Natural killer cell (primary cell): ENCODE measurements around the gene SIGLEC1. TPM values are rescaled to one million over a fixed set of nuclear protein-coding genes. Genes with fewer than 3 reads are reported as not detected.

ENCODE experiments used
- ATAC-seq, 3 donors: fragments of 150-1000 bp in 2 of 3; fragments of 200-7000 bp in 1 of 3; cut with Tn5 transposase; 1 replicate in 1 of 3; 2 replicates in 2 of 3; pipeline ENCODE4 v1.10.0; 2021; ENCODE audit warnings: mild to moderate bottlenecking in 2 of 3, moderate library complexity in 2 of 3
- DNase-seq, 2 donors: peaks; one replicate each; pipeline versions ENCODE4 v3.0.0 to v3.0.0-alpha.2; 2013 to 2021; ENCODE audit warnings: mixed read lengths in 1 of 2
- H3K27ac ChIP-seq: one replicate; pipeline ENCODE4 v1.5.1; 2013; ENCODE audit warnings: mild to moderate bottlenecking, low read length
- H3K27me3 ChIP-seq: one replicate; pipeline ENCODE4 v1.6.1; 2013; ENCODE audit warnings: low read length; ENCODE audit not compliant: control insufficient read depth, insufficient read depth
- H3K36me3 ChIP-seq: one replicate; pipeline ENCODE4 v1.6.1; 2013; ENCODE audit warnings: low read length; ENCODE audit not compliant: control insufficient read depth, insufficient read depth
- H3K4me1 ChIP-seq: one replicate; pipeline ENCODE4 v1.6.1; 2013; ENCODE audit warnings: low read length; ENCODE audit not compliant: control insufficient read depth, insufficient read depth
- H3K4me3 ChIP-seq: one replicate; pipeline ENCODE4 v1.5.1; 2013; ENCODE audit warnings: low read length
- H3K9me3 ChIP-seq: one replicate; pipeline ENCODE4 v1.6.1; 2013; ENCODE audit warnings: low read length; ENCODE audit not compliant: control insufficient read depth, insufficient read depth
- H3K27ac Mint-ChIP-seq, 2 donors: one replicate each; pipeline ENCODE4 v1.8.0; 2022; ENCODE audit warnings: mild to moderate bottlenecking in 2 of 2, mixed read lengths in 2 of 2, moderate library complexity in 1 of 2
- H3K27me3 Mint-ChIP-seq, 2 donors: one replicate each; pipeline ENCODE4 v1.8.0; 2022; ENCODE audit warnings: low read depth in 2 of 2, mixed read lengths in 2 of 2
- H3K36me3 Mint-ChIP-seq: one replicate; pipeline ENCODE4 v1.8.0; 2022; ENCODE audit warnings: mixed read lengths
- H3K4me1 Mint-ChIP-seq, 2 donors: one replicate each; pipeline ENCODE4 v1.8.0; 2022; ENCODE audit warnings: mixed read lengths in 2 of 2
- H3K4me3 Mint-ChIP-seq: one replicate; pipeline ENCODE4 v1.8.0; 2022; ENCODE audit warnings: mild to moderate bottlenecking, moderate library complexity, mixed read lengths
- H3K9me3 Mint-ChIP-seq, 2 donors: one replicate each; pipeline ENCODE4 v1.8.0; 2022; ENCODE audit warnings: mixed read lengths in 2 of 2
- CTCF ChIP-seq: fragments of 200-600 bp; IDR thresholded peaks from one replicate; pipeline ENCODE4 v1.8.0; 2022; ENCODE audit warnings: antibody characterized with exemption
- WGBS: methylation state at CpG from one replicate; pipeline ENCODE4 v1.1.7; 2013; ENCODE audit warnings: missing lambda C conversion rate; ENCODE audit not compliant: insufficient coverage; 5-methylcytosine and 5-hydroxymethylcytosine counted together
- intact Hi-C: fragments of 100-400 bp; cut with micrococcal nuclease; formaldehyde crosslinking; loops from one replicate; pipeline ENCODE4 v1.14.2; 2022
- total RNA-seq, 4 donors: library from RNA; stranded (reverse); fragments of 120-200 nt in 1 of 4; gene quantifications; one replicate each; pipeline versions ENCODE4 v1.2.3 to v1.2.4, GENCODE V29; 2013 to 2022

The SIGLEC1 gene
- total RNA-seq, 3 donors from 2014 or later (not counting 1 experiment from before 2014, with no cell fraction given), result 0.09 to 0.36 (median 0.30) TPM

- intact Hi-C loops, result no loop called here
- no peak for DNase-seq
- WGBS, result 88% methylated on average over 13 of the region's 13 CpGs
- Mint-ChIP-seq H3K36me3 (no peaks in the 10 kb centered on the region), H3K27me3 (peaks cover 29 to 32% of the 10 kb centered on the region in 2 donors), H3K4me1 (peaks cover 24 to 34% of the 10 kb centered on the region in 2 donors), H3K9me3 (no peaks in the 10 kb centered on the region), H3K27ac (no peak overlapping the region), H3K4me3 (no peak overlapping the region)
- no peak overlapping the region for H3K27ac ChIP-seq
- no peaks in the 10 kb centered on the region for H3K36me3 ChIP-seq
- ATAC-seq, result no peak
- peaks cover 41% of the 10 kb centered on the region for H3K4me1 ChIP-seq
- no peaks in the 10 kb centered on the region for H3K9me3 ChIP-seq
- no peak overlapping the region for H3K4me3 ChIP-seq
- TF ChIP-seq CTCF, result no peak
- H3K27me3 ChIP-seq, result peaks cover 14% of the 10 kb centered on the region
Observed at GRCh38 chr20:3669710-3670367, 42.6 kb downstream of the SIGLEC1 start.

DNA sequence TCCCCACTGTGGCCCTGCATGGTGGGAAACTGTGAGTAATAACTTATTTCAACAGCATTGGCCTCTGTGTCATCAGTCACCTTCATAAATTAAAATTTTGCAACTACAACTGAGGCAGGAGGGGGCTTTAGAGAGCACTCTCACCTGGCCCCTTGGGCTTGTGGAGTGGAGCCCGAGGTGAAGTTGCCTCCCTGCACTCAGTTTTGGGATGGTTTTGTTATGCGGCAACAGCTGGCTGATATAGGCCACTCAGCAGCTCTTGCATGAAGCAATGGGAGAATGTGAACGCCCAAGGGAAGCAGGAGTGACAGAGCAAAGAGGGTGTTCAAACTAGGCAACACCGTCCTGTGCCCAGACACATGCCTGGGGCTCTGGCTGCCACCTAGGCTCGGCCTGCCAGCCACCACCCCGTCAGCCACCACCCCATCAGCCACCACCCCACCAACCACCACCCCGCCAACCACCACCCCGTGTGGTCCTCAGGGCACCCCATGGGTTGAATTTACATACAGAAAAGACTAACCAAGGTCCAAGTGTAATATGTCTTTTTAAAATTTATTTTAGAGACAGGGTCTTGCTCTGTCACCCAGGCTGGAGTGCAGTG is 44.9 kb downstream of the SIGLEC1 start:
- Histone ChIP-seq H3K36me3 (no peaks in the 10 kb centered on the region), H3K4me1 (peaks cover 47% of the 10 kb centered on the region), H3K27me3 (peaks cover 22% of the 10 kb centered on the region), H3K4me3 (no peak overlapping the region), H3K27ac (no peak overlapping the region), H3K9me3 (no peaks in the 10 kb centered on the region)
- TF ChIP-seq CTCF, result no peak
- intact Hi-C loops, result no loop called here
- Mint-ChIP-seq H3K36me3 (no peaks in the 10 kb centered on the region), H3K27ac (peak overlapping the region in 1 of 2 donors; percentile 63), H3K4me3 (peak overlapping the region; percentile 75), H3K27me3 (peaks cover 23 to 29% of the 10 kb centered on the region in 2 donors), H3K4me1 (peaks cover 26 to 37% of the 10 kb centered on the region in 2 donors), H3K9me3 (no peaks in the 10 kb centered on the region)
- no peak for ATAC-seq
- 73% methylated on average over 6 of the region's 8 CpGs for WGBS
- DNase-seq, result no peak

DNA sequence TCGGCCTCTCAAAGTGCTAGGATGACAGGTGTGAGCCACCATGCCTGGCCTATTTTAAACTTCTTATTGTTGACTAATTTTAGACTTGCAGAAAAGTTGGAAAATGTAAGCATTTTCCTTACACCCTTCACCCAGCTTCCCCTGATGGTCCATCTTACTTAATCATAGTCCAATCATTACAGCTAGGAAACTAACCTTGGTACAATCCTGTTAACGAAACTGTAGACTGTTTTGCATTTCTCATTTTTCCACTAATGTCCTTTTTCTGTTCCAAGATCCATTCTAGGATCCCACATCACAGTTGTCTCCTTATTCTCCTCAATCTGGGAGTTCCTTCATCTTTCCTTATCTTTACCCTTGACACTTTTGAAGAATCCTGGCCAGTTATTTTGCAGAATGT is 48.5 kb downstream of the SIGLEC1 start:
- Mint-ChIP-seq H3K4me3 (no peak overlapping the region), H3K27me3 (peaks cover 29 to 35% of the 10 kb centered on the region in 2 donors), H3K9me3 (no peaks in the 10 kb centered on the region), H3K27ac (no peak overlapping the region), H3K36me3 (no peaks in the 10 kb centered on the region), H3K4me1 (peaks cover 26 to 43% of the 10 kb centered on the region in 2 donors)
- 84% methylated on average over 2 of the region's 2 CpGs for WGBS
- Histone ChIP-seq H3K27me3 (peaks cover 37% of the 10 kb centered on the region), H3K4me1 (peaks cover 65% of the 10 kb centered on the region), H3K27ac (no peak overlapping the region), H3K36me3 (no peaks in the 10 kb centered on the region), H3K9me3 (no peaks in the 10 kb centered on the region), H3K4me3 (no peak overlapping the region)
- intact Hi-C loops, result no loop called here
- ATAC-seq, result no peak
- TF ChIP-seq CTCF, result no peak
- DNase-seq, result no peak
